NAMALWA (cell line): ENCODE results near the gene GSTT4.
"Not testable (repeated sequence)": the region's sequence is repeated elsewhere in the genome, so short reads cannot be mapped to it uniquely, and the experiment has no call there.

Experiments used
- DNase-seq: peaks from one replicate; pipeline ENCODE4 v3.0.0-alpha.2; 2015; ENCODE audit warnings: low spot score

GSTT4 gene

DNA sequence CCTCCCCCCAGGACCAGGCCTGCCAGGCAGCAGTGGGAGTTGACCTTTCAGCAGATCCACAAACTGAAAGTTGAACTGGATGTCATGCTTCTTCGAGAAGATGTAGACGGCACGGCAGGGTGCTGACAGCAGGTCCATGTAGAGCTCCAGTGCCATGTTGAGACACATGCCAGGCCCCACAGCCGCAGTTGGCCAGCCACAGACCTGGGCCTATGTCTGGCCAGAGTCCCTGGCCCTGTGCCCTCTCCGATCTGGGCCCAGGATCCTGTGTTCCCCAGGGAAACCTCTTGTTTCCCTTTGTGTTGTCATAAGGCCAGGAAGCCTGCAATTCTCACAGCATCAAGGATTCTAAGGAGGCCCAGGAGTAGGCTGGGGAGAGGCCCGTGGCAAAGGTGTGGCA, at the start of gene GSTT4:
GSTT4 (minus strand) TSS at position 253 of the 400 bp plus-strand sequence; CDS start at position 156, 97 bp downstream.
- DNase-seq = no peak

- DNase-seq = no peak
Observed at GRCh38 chr22:24054356-24054755, 49.1 kb upstream of the GSTT4 start.

DNA sequence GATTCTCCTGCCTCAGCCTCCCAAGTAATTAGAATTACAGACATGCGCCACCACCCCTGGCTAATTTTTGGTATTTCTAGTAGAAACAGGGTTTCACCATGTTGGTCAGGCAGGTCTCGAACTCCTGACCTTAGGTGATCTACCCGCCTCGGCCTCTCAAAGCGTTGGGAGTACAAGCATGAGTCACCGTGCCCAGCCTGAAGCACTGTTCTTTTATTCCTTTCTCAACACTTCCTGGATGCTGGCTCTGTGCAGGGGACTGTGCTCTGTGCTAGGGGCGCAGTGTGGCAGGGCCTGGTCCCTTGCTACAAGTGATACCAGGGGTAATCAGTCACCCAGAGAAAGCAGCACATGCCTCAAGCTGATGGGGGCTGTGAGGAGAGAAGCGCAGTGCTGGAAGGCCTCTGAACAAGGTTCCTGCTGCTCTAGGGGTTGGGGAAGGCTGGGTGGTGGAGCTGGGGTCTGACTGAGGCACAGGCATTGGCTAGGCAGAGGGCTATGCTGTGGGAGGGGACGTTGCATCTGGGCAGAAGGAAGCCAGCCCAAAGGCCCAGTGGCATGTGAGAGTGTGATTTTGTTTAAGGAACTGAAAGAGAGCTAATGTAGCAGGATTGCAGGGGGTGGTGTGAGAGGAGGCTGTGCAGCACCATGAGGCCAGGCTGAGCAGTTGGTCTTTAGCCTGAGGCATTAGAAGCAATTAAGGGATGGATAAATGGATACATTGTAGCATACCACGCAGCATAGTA, 48.4 kb upstream of the GSTT4 start:
- peak; percentile 35 for DNase-seq

DNA sequence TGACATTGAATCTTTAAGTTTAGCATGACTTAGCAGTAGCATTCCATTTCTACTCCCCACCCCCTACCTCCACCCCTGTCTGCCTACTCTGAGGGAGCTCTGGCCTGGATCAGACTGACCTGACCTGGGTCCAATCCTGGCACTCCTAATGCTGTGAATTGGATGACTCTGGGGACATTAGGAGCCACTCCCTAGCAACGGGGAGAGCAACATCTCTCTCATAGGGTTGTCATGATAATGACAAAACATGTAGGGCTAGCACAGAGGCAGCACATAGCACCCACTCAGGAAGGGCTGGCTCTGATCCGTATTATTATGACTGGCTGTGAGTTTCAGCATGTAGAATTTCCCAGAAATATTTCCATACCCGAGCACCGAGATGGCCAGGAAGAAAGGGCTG, 46.3 kb upstream of the GSTT4 start:
- DNase-seq = no peak

DNA sequence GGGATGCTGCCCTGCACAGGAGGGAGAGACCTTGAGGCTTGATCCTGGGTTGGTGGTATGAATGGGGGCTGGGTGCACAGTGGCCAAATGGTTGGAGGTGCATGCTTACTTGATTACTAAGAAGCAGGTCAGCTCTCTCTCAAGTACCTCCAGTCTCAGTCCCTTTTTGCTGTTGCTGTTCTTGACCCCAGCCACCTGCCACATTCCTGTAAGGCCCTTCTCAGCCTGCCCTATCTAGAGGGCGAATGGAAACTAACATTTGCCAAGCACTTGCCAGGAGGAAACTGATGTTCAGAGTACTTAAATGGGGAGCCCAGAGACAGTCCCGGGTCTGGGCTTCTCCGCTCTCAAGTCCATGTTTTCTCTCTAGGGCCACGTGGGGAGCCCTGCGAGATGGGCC, 45.8 kb upstream of the GSTT4 start:
- DNase-seq = no peak

- DNase-seq = no peak
Observed at GRCh38 chr22:24049978-24050377, 44.7 kb upstream of the GSTT4 start.

DNA sequence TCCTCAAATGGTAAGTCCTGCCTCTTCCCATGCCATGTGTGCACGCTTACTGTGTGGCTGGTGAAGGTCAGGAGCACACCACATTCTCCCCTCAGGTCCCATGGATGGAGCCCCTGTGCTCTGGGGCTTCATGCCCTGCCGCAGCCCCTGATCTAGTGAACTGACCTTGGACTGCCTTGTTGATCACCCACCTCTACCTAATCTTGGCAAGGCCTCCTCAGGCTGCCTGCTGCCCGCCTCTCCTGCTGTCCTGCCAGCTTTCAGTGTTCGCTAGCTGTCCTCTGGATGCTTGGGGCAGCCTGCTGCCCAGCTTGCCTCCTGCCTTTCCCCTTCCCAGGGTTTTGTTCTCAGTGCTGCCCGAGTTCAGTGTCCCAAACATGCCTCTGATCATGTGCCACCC, 44.0 kb upstream of the GSTT4 start:
- DNase-seq = no peak

- DNase-seq = no peak
Observed at GRCh38 chr22:24046024-24046423, 40.8 kb upstream of the GSTT4 start.

DNA sequence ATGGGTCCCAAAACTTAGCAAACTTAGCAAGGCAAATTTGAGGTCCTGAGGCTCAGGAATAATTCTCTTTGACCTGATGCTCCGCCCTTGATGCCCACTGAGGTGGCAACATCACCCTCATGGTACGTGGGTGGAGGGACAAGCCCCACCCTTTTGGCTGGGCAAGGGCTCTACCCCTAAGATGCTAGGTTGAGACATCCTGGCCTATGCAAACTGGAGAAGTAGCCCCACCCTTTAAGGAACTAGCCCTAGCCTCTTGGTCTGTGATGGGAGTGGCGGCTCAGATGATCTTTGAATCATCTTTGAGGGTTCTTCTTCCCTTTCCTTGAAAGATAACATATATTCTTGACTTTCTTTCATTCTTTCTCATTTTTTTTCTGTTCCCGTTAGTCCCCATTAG, 38.7 kb upstream of the GSTT4 start:
- no peak for DNase-seq

GRCh38 chr22:24043465-24043864, 38.2 kb upstream of the GSTT4 start:
- DNase-seq = not testable (repeated sequence)

GRCh38 chr22:24040946-24041345, 35.7 kb upstream of the GSTT4 start:
- no peak for DNase-seq

DNA sequence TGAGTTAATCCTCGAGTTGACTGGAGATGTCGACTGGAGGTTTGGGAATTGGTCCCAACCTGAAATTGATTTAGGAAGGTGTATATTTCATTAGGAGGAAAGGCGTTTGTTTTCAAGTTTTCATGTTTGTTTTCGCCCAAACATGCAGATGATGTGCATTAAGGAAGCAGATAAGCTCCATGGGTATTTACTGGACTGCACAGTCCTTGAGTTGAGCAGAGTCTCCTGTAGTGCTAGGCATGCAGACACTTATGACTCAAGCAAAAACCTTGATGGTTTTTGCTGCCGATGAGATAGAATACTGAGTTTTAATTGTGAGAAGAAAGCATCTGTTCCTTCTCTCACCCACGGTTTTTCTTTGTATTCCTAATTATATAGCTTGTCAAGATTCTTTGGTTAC, 33.8 kb upstream of the GSTT4 start:
- DNase-seq = no peak

DNA sequence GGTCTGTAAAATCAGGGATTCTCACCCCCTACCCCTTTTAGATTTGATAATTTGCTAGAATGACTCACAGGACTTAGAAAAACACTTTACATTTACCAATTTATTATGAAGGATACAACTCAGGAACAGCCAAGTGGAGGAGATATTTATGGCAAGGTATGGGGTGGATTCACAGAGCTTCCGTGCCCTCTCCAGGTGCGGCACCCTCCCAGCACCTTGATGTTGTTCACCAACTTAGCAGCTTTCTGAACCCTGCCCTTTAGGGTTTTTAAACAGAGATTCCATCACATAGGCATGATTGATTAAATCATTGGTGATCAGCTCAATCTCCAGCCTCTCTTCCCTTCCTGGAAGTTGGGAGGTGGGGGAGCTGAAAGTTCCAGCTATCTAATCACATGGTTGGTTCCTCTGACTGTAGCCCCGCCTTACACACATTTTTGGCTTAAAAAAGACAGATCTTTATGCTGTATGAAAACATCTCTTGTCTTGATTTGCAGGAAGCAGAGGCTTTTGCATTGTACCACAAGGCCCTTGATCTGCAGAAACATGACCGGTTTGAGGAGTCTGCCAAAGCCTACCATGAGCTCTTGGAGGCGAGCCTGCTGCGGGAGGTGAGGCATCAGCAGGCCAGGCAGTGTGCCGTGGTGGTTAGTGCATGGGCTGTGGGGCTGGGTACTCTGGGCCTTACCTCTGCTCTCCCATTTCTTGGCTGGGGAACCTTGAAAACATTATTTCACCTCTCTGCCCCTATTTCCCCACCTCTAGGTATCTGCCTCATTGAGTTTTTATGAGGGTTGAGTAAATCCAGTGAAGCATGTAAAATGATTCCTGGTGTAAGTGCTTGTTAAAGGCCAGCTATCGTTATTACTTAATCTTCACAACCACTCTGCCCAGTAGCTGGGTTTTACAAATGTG, 32.9 kb upstream of the GSTT4 start:
- DNase-seq = no peak

DNA sequence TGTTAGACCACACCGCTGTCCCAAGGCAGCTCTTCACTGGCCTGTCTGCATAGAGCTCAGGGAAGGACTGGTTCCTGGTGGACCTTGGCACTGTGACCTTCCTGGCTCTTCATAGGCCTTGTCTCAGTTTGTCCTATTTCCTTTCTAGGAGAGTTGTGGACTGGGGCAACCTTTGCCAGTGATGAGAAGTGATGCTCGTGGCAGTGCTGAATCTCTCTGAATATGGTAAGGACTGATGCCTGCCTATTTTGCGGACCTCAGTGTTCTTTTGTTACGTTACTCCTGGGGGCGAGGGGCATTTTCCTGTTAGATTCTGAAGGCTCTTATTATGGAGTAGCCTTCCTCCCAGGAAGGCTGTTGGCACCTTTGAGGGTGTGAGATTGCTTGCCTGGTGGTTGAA, 30.0 kb upstream of the GSTT4 start:
- no peak for DNase-seq

DNA sequence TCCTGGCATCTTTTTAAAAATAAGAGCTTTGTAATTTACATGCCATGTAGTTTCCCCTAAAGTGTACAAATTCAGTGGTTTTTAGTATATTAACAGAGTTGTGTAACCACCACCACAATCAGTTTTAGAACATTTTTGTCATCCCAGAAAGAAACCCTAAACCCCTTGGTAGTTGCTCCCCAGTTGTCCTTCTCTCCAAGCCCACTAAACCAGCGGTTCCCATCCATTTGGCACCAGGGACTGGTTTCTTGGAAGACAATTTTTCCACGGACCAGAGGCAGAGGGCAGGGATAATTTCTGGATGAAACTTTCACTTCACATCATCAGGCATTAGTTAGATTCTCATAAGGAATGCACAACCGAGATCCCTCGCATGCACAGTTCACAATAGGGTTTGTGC, 28.5 kb upstream of the GSTT4 start:
- DNase-seq = no peak

DNA sequence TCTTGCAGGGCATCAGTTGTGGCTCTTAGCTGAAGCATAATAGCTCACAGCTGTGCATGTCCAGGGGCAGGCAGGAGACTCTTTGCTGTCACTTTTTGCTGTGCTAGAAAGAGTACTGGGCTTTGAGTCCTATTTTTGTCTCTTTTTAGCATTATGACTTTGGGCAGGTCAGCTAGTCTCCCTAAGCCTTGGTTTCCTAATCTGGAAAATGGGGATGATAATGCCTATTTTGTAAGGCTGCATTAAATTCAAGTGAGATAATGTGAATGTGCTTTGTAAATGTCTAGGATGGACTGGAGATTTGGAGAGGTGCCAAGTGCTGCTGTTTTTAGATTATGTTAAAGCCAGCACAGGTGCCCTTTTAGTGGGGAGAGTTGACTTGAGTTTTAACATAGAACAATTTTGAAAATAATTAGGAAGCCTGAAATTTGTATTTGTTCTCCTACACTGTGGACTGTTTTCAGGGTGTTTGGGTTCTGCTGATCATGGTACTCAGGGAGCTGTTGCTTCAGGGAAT, 25.0 kb upstream of the GSTT4 start:
- DNase-seq = no peak

DNA sequence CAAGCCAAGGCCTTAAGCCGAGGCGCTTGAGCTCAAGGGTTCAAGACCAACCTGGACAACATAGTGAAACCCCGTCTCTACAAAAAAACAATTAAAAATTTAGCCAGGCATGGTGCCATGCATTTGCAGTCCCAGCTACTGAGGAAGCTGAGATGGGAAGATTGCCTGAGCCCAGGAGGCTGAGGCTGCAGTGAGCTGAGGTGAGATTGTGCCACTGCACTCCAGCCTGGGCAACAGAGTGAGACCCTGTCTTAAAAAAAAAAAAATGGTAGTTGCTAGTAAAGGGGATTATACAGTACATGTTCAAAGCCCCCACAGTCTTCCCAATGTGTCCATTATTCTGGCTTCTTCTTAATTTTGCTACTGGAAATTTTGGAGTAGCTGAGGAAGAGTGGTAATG, 24.1 kb upstream of the GSTT4 start:
- DNase-seq = no peak

- DNase-seq = no peak
Observed at GRCh38 chr22:24028533-24028932, 23.3 kb upstream of the GSTT4 start.

DNA sequence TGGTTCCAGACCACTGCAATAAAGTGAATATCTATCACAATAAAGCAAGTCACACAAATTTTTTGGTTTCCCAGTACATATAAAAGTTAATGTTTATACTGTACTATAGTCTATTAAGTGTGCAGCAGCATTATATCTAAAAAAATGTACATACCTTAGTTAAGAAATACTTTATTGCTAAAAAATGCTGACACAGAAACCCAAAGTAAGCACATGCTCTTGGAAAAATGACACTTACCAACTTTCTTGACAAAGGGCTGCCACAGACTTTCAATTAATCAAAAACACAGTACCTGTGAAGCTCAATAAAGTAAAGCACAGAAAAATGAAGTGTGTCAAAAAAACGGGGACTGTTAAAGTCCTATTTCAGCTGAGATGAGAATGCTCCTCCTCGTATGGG, 22.7 kb upstream of the GSTT4 start:
- no peak for DNase-seq

DNA sequence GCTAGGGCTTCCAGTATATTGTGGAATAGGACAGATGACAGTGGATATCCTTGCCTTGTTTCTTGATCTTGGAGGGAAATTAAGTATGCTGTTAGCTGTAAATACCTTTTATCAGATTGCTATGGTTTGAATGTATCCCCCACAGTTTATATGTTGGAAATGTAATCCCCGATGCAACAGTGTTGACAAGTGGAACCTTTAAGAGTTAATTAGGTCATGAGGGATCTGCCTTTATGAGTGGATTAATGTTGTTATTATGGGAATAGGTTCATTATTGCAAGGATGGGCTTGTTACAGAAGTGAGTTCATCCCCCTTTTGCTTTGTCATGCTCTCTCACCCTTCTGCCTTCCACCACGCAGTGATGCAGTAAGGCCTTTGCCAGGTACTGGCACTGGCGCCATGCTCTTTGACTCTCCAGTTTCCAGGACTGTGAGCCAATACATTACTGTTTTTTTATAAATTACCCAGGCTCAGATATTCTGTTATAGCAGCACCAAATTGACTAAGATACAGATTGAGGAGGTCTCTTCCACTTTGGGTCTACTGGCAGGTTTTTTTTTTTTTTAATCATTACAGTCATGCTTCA, 22.2 kb upstream of the GSTT4 start:
- DNase-seq = no peak

GRCh38 chr22:24026733-24027132, 21.5 kb upstream of the GSTT4 start:
- no peak for DNase-seq

DNA sequence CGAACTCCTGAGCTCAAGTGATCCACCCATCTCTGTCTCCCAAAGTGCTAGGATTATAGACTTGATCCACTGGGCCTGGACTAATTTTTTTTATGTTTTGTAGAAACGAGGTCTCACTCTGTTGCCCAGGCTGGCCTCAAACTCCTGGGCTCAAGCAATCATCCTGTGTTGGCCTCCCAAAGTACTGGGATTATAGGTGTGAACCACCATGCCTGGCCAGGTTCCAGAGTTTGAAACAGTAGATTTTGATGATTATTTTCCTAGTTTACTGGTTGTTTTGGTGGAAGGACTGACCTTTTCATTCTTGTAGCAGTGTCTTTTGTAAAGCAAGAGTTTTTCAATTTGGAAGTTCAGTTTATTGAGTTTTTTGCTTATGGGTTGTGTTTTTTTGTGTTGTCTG, 20.8 kb upstream of the GSTT4 start:
- DNase-seq = no peak

DNA sequence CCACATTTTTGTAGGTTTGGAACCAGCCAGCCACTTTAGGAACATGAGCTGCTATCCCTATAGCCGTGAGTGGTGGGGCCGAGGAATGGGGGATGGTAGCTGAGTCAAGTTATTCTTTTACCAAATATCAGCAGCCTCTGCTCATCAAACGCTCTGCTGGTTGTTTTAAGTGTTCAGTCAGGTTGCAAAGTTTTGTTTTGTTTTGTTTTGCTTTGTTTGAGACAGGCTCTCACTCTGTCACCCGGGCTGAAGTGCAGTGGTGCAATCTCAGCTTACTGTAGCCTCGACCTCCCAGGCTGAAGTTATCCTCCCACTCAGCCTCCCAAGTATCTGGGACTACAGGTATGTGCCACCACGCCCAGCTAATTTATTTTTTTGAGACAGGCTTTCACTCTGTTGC, 20.2 kb upstream of the GSTT4 start:
- no peak for DNase-seq
